Stimulated activated CD8-positive, alpha-beta memory T cell treated with anti-CD3 and anti-CD28 coated beads, Interleukin-4, amount 100 ng/mL, for 4 hours (primary cell): ENCODE results near the gene POLG.
A peak's percentile ranks its signal among the peaks of the same experiment; 100 is the strongest.

ENCODE experiments used
- DNase-seq, 2 donors: peaks; one replicate each; pipeline ENCODE4 v3.0.0-alpha.2; 2020; ENCODE audit warnings: low read depth in 2 of 2, low spot score in 1 of 2

POLG gene

GRCh38 chr15:89370120-89370977 is 35.7 kb upstream of the POLG start:
- DNase-seq = no peak

DNA sequence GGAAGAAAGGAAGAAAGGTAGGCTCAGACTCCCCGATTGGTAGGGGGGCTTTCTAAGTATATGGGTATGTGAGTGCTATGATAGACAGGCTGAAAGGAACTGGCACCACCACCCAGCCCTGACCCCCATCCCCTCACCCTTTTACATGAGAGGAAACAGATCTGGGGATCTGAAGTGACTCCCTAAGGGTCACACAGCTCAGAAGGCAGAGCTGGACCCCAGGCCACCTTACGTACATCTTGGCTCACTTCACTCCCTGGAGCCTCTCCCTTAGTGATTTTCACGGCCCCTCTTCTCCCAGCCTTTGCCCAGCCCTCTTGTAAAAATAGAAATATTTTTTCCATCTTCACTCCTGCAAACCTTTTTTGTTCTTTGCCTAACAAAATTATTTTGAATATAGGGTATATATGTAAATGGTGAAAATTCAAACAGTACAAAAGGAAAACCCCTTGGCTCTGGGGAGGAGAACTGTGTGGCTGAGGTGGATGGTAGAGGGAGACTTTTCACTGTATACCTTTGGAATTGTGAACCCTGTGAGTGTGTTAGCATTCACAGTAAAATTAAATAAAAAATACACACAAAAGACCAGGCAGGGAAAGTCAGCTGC is 34.8 kb upstream of the POLG start:
- no peak for DNase-seq

GRCh38 chr15:89368566-89369223 is 34.1 kb upstream of the POLG start:
- no peak for DNase-seq

DNA sequence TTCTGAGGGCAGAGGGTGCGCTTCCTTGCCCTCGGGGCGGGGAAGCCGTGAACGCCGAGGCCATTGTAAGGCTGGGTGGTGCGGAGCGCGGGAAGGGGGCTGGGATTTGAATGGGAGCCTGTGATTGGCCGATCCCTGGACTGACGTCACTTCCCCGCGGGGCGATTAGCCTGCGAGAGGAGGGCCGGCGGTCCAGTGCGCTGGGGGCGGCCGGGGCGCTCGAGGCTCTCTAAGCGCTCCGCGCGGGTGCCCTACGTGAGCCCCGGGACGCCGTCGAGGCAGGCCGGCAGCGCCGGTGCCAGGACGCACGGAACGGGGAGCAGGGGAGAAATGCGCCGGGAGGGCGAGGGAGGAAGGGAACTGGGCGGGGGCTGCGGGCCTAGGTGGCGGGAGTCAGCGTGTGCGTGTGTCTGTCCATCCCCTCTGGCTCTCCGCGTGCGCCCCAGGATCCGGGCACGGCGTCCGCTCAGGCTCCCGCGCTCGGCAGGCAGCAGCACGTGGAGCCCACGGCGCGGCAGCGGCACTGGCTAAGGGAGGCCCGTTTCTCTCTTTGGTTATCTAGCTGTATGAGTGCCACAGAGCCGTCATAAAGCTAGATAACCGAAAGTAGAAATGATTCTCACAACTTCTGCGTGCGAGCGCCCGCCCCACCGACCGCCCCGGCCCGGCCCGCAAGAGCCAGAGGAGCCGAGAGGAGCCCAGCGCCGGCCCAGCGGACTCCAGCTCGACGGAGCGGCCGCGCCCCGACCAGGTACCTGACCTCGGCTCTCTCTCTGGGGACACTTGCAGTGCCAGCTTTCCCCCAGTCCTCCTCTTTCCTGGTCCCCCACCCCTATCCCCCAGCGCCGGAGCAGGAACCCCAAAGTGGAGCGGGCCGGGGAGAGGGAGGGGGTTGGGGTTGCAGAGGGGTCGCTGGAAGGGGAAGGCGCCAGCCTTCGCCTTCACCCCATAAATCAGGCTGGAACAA is 33.1 kb upstream of the POLG start:
- no peak for DNase-seq

DNA sequence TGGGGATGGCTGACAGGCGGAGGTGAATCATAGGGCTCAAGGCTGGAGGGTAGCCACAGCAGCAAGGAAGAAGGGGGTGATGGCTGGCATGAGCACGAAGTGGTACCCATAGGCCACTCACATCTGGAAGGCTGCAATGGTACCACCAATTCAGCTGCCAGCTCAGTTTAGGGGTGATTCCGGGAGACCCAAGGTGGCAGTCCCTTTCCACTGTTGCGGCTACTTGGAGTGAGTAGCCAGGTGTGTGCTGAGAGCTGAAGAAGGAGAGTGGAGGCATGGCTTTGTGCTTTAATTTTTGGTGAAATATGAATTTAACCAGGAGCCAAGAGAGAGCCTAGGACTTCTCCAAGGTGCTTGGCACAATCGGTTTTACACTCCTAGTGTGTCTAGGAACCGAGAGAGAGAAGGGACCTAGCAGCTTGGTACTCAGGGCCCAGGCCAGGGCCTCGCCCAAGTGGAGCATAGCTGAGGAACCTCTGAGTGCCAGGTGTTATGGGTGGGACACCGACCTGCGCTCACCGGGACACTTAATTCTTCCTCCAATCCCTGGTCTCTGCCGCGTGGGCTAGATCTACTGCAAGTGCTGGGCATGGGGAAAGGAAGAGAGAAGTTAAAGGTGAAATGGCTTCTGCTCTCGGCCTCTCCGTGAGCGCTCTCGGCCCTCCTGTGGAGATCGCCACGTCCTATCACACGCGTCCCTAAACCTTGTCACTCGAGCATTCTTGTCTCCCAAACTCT is 32.2 kb upstream of the POLG start:
- DNase-seq = no peak

GRCh38 chr15:89365462-89366065 is 30.9 kb upstream of the POLG start:
- DNase-seq = no peak

DNA sequence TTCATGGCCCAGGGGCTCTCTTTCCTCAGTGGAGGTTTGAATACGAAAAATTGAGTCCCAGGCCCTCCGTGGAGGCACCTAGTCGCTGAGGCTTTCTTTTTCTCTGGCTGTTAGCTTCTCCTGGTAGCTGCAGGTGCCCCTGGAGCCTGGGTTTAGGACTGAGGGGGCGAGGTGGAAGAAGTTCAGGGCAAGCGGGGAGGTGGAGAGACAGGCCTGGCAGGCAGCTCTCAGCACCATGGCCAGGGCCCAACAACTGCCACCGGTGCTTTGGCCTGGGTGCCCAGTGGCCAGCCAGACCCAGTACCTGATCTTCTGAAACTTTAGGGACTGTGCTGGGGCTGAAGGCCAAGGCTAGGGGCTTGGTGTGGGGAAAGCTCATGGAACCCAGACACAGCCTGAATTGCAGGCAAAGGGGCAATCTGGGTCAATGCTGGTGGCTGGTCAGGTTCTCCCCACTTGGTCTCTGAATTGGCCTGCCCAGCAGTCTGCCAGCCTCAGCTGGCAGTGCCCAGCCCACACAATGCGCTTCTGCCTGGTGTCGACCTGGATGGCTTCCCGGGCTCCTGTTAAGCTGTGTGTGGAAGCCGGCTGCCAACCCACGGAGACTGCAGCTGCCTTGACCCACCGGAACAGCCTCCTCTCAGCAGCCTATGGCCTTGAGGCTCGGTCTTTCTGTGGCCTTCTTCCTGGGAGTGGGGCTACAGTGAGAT is 30.3 kb upstream of the POLG start:
- DNase-seq = no peak

DNA sequence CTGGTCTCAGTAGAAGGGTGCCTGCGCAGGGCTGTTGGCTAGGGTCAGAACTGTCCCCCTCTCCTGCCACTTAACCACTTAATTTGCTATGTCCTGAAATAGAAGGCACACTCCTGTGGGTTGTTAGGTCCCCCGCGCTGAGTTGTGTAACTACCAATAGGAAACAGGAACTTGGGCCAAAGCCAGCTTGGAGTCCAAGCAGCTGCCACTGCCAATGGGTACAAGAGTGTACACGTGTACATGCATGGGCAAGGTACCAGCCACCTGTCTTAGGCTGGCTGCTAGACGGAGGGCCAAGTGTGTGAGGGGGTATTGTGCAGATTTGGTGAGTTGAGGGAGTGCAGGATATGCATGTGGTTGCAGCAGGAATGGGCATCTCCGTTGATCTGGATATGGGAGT is 29.7 kb upstream of the POLG start:
- no peak for DNase-seq

DNA sequence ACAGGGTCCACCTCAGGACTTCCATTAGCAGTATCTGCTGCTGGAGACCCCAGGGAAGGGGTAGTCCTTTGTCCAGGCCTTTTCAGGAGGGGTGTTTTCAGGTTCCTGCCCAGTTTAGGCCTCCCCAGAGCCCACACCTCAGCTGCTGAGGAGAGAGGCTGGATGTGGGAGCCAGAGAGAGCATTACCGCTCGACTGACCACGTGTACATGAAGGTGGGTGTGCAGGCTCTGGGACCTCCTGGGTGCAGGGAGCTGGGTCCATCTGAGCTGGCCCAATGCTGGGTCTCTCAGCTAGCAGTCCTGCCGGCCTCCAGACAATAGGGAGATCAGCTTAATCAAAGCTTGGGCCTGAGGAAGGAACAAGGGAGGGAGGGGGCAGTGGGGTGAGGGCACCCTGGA is 29.1 kb upstream of the POLG start:
- DNase-seq = no peak

- DNase-seq = no peak
Observed at GRCh38 chr15:89363133-89363532, 28.5 kb upstream of the POLG start.

- DNase-seq = no peak
Observed at GRCh38 chr15:89362203-89363101, 27.8 kb upstream of the POLG start.

DNA sequence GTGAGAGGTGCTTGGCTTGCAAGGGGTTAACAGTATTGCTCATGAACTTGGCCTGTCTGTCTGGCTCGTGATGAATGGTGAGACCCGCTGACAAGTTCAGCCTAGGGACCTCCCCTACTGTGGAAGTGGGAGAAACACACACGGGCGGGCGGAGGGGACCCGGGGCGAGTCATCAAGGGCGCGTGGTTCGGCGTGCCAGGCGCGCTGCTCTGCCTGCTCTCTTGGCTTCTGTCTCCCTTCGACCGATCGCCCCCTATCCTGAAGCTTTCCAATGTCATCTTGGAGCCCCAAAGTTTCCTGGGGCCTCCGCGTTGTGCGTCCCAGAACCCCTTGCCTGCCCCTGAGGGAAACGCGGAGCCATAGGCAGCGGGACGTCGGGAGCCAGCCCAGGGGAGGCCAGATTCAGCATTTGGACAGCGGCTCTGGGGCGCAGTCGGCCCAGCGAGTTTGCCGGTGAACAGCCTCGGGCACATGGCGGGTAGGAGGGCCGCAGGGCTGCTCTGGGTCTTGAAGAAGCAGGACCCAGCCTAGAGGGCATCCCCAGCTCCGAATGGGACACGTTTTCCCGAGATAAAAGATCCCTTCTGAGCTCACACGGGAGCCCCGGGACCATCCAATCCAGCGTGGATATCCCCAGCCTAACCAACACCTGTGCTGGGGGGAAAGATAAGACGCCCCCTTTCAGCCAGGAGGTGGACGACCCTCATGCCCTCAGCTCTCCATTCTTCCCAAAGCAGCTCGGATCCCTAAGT is 27.0 kb upstream of the POLG start:
- peak; percentile 17 to 22 for DNase-seq

- DNase-seq = no peak
Observed at GRCh38 chr15:89360294-89360971, 25.8 kb upstream of the POLG start.

DNA sequence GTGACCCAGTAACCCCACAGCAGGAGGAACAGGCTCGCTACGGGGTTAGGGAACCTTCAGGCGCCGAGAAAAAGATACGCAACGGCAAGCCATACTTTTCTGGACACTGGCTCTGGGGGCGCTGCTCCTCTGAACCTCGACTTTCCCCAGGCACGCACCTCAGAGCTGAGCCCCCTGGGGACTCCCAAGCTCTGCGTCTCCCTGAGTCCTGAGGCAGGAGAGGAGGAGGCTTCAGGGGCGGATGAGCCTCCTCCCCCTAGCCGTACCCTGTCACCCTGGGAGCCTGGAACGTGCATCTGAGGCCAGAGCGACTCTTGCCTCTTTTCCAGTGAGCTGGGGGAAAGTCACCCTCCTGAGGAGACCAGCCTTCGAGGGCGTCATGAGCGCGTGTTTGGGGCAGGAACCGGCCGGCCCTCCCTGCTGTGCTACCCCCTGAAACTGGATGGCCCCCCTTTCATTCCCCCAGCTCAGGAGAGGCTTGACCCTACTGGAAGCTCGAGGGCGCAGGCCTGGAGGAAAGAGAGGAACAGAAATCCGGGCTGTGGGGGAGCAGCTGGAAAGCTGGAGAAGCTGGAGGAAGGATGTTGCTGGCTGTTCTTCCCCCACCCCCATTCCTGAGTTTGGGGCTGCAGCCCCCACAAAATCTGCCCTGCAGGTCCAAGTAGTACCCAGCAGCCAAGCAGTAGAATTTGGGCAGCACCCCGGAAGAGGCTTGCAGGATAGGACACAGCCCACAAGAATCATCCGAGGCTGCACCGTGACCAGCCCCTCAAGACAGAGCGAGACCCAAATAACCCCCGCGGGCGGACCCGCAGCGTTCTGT is 25.1 kb upstream of the POLG start:
- DNase-seq = no peak

- DNase-seq = peak; percentile 51 to 61
Observed at GRCh38 chr15:89358755-89359439, 24.3 kb upstream of the POLG start.

GRCh38 chr15:89358435-89358754 is 23.8 kb upstream of the POLG start:
- DNase-seq = no peak
